Esophagus muscularis mucosa (tissue), 3 donors: ENCODE data around the gene VTN.
A peak's percentile ranks its signal among the peaks of the same experiment; 100 is the strongest.

Source experiments
- POLR2AphosphoS5 ChIP-seq, 2 donors: sonication (generic); formaldehyde crosslinking; IDR thresholded peaks; one replicate each; pipeline ENCODE4 v1.6.1; 2017; ENCODE audit warnings: antibody characterized with exemption in 2 of 2
- TF ChIP-seq, protein P1 (sequence below), 3 experiments: fragments of 200-600 bp in 2 of 3; fragments of 450-650 bp in 1 of 3; sonication (generic) in 2 of 3; IDR thresholded peaks; one replicate each; pipeline ENCODE4 v1.5.1; 2017 to 2019; ENCODE audit warnings: antibody characterized with exemption in 3 of 3, mild to moderate bottlenecking in 2 of 3, moderate library complexity in 1 of 3

- TF ChIP-seq, protein P1, sequence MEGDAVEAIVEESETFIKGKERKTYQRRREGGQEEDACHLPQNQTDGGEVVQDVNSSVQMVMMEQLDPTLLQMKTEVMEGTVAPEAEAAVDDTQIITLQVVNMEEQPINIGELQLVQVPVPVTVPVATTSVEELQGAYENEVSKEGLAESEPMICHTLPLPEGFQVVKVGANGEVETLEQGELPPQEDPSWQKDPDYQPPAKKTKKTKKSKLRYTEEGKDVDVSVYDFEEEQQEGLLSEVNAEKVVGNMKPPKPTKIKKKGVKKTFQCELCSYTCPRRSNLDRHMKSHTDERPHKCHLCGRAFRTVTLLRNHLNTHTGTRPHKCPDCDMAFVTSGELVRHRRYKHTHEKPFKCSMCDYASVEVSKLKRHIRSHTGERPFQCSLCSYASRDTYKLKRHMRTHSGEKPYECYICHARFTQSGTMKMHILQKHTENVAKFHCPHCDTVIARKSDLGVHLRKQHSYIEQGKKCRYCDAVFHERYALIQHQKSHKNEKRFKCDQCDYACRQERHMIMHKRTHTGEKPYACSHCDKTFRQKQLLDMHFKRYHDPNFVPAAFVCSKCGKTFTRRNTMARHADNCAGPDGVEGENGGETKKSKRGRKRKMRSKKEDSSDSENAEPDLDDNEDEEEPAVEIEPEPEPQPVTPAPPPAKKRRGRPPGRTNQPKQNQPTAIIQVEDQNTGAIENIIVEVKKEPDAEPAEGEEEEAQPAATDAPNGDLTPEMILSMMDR (IDR thresholded peaks at IDR 0.05): no peak
- TF ChIP-seq POLR2AphosphoS5 (IDR thresholded peaks at IDR 0.05): peak in 1 of 2 donors; percentile 20
Measured at GRCh38 chr17:28404812-28405570, 34.9 kb upstream of the VTN start.
